NCI-H2196 (cell line): Measurements from ENCODE around the gene ARFGEF2.
A peak's percentile ranks its signal among the peaks of the same experiment; 100 is the strongest.
"Not testable (repeated sequence)": the region's sequence is repeated elsewhere in the genome, so short reads cannot be mapped to it uniquely, and the experiment has no call there.

Experiments used
- DNase-seq: peaks from one replicate; lab custom pipeline; 2025; ENCODE audit not compliant: unreplicated experiment; lab: John Stamatoyannopoulos, UW

ARFGEF2 gene

GRCh38 chr20:48990467-48990866 lies 69.0 kb downstream of the ARFGEF2 start:
- DNase-seq: no peak

- DNase-seq: peak; percentile 39
These were observed 74.1 kb downstream of the ARFGEF2 start for GRCh38 chr20:48995589-48995988.

GRCh38 chr20:48999890-49000870 lies 78.7 kb downstream of the ARFGEF2 start:
- DNase-seq: no peak

- no peak for DNase-seq
These were observed 80.2 kb downstream of the ARFGEF2 start for GRCh38 chr20:49001741-49002140.

- no peak for DNase-seq
These were observed 85.0 kb downstream of the ARFGEF2 start for GRCh38 chr20:49006446-49006980.

- DNase-seq: no peak
These were observed 88.6 kb downstream of the ARFGEF2 start for GRCh38 chr20:49009899-49010631.

- no peak for DNase-seq
These were observed 102.7 kb downstream of the ARFGEF2 start for GRCh38 chr20:49024220-49024619.

GRCh38 chr20:49028177-49028576 lies 106.7 kb downstream of the ARFGEF2 start:
- not testable (repeated sequence) for DNase-seq

GRCh38 chr20:49028684-49029083 lies 107.2 kb downstream of the ARFGEF2 start:
- DNase-seq: peak; percentile 21

GRCh38 chr20:49029203-49029602 lies 107.7 kb downstream of the ARFGEF2 start:
- no peak for DNase-seq

GRCh38 chr20:49030954-49031619 lies 109.6 kb downstream of the ARFGEF2 start:
- DNase-seq: no peak

GRCh38 chr20:49032455-49032854 lies 110.9 kb downstream of the ARFGEF2 start:
- no peak for DNase-seq

GRCh38 chr20:49034070-49034732 lies 112.7 kb downstream of the ARFGEF2 start:
- no peak for DNase-seq

GRCh38 chr20:49037962-49038387 lies 116.5 kb downstream of the ARFGEF2 start:
- peak; percentile 7 for DNase-seq

- no peak for DNase-seq
These were observed 118.3 kb downstream of the ARFGEF2 start for GRCh38 chr20:49039854-49040253.

GRCh38 chr20:49043000-49043399 lies 121.5 kb downstream of the ARFGEF2 start:
- no peak for DNase-seq

- no peak for DNase-seq
These were observed 124.1 kb downstream of the ARFGEF2 start for GRCh38 chr20:49045440-49046086.

GRCh38 chr20:49046087-49046900 lies 124.8 kb downstream of the ARFGEF2 start, which contains the start of gene CSE1L:
CSE1L (plus strand) TSS chr20:49046312; CDS start chr20:49058464, 12,152 bp downstream.
- DNase-seq: peak; percentile 95

GRCh38 chr20:49052334-49052733 lies 130.8 kb downstream of the ARFGEF2 start:
- DNase-seq: no peak
